Adrenal gland (tissue), 12 donors: Measurements from ENCODE around the gene GNL1. TPM values are rescaled to one million over a fixed set of nuclear protein-coding genes. Genes with fewer than 3 reads are reported as not detected.

ENCODE experiments used
- DNase-seq, 7 donors: peaks; one replicate each; pipeline ENCODE4 v3.0.0-alpha.2; 2019 to 2020
- H3K27ac ChIP-seq, 5 donors: fragments of 200-600 bp; sonication (generic) in 4 of 5; 1 replicate in 3 of 5; 2 replicates in 2 of 5; pipeline versions ENCODE4 v1.5.1 to v1.8.0; 2016 to 2020; ENCODE audit warnings: mild to moderate bottlenecking in 1 of 5
- H3K27me3 ChIP-seq: fragments of 200-600 bp; 2 replicates; pipeline ENCODE4 v1.8.0; 2021
- H3K36me3 ChIP-seq, 2 donors: fragments of 200-600 bp; replicated peaks in 1 of 2; 1 replicate in 1 of 2; 2 replicates in 1 of 2; pipeline versions ENCODE4 v1.5.1 to v1.8.0; 2018 to 2022
- H3K4me1 ChIP-seq, 2 donors: fragments of 200-600 bp; replicated peaks in 1 of 2; 1 replicate in 1 of 2; 2 replicates in 1 of 2; pipeline versions ENCODE4 v1.5.1 to v1.8.0; 2018 to 2021
- H3K4me3 ChIP-seq, 4 donors: fragments of 200-600 bp; sonication (generic) in 3 of 4; one replicate each; pipeline ENCODE4 v1.5.1; 2016 to 2018
- H3K9me3 ChIP-seq, 3 donors: fragments of 200-600 bp; sonication (generic) in 1 of 3; replicated peaks in 1 of 3; 1 replicate in 2 of 3; 2 replicates in 1 of 3; pipeline versions ENCODE4 v1.5.1 to v1.8.0; 2016 to 2021
- POLR2A ChIP-seq, 2 donors: fragments of 450-650 bp; IDR thresholded peaks; one replicate each; pipeline ENCODE4 v1.6.1; 2017; ENCODE audit warnings: antibody characterized with exemption in 2 of 2, mild to moderate bottlenecking in 2 of 2, moderate library complexity in 1 of 2
- WGBS, 4 donors: extraction: QIAGEN DNeasy Blood & Tissue Kit in 2 of 4; methylation state at CpG; one replicate each; pipeline versions ENCODE4 v1.1.5 to v1.1.7; 2013 to 2017; 5-methylcytosine and 5-hydroxymethylcytosine counted together
- intact Hi-C, 2 donors: fragments of 100-400 bp; cut with DNase I; formaldehyde crosslinking; loops; one replicate each; pipeline versions ENCODE4 v1.14.1 to v1.15.0; 2022 to 2023
- microRNA counts, 2 donors: library from miRNA; unstranded; fragments of <30 nt; microRNA quantifications; one replicate each; lab custom pipeline; 2016
- microRNA-seq, 3 donors: library from miRNA; unstranded; fragments of <30 nt; microRNA quantifications; one replicate each; pipeline ENCODE4, GENCODE V29; 2017 to 2020
- polyA plus RNA-seq, 3 donors: library from polyadenylated mRNA; stranded (reverse); fragments of 200-250 nt in 2 of 3; fragments of 350-450 nt in 1 of 3; fragmentation: Illumina TruSeq in 1 of 3; extraction: RNeasy Lipid Tissue Mini Kit (QIAGEN cat#74804) in 1 of 3; gene quantifications; one replicate each; pipeline ENCODE4 v1.2.3, GENCODE V29; 2013 to 2014
- small RNA-seq, 2 donors: library from RNA; depleted of rRNA; stranded (forward); fragments of <200 nt; gene quantifications; one replicate each; pipeline ENCODE3, GENCODE V24; 2016
- total RNA-seq, 9 donors: library from RNA; depleted of rRNA in 4 of 9; stranded (reverse); fragments of >200 nt in 4 of 9; fragments of 120-200 nt in 1 of 9; fragmentation: NEBNext Ultra II Directional in 1 of 9; extraction: Animal tissue kit (Norgen Biotek cat#: 25700) in 1 of 9; gene quantifications; one replicate each; pipeline versions ENCODE4 v1.1.0 to v1.2.4, GENCODE V29; 2013 to 2023
- TF ChIP-seq, protein P1 (sequence below), 6 experiments: fragments of 450-650 bp in 4 of 6; fragments of 200-600 bp in 2 of 6; sonication (generic) in 1 of 6; IDR thresholded peaks; 1 replicate in 5 of 6; 2 replicates in 1 of 6; pipeline versions ENCODE4 v1.5.1 to v1.8.0; 2016 to 2021; ENCODE audit warnings: antibody characterized with exemption in 6 of 6, mild to moderate bottlenecking in 2 of 6, moderate library complexity in 1 of 6
- donor health status: healthy with polysubstance abuse.
- donor health status: Bipolar disorder and iron deficiency.
- donor health status: DM: yes; HTN: yes; CAD: no.
- donor health status: DM: no; HTN: no; CAD: no.
- donor health status: DM: no; HTN: no; CAD: no.
- donor health status: DM: yes; HTN: yes; CAD: no.

The GNL1 gene
- total and polyA plus RNA-seq, 12 donors, result 27.4 to 86.7 (median 59.1) TPM

- Histone ChIP-seq H3K36me3 (peaks cover 0 to 39% of the 10 kb centered on the region in 2 donors), H3K27me3 (no peaks in the 10 kb centered on the region), H3K4me1 (peaks cover 0 to 7% of the 10 kb centered on the region in 2 donors), H3K4me3 (no peak overlapping the region), H3K9me3 (no peaks in the 10 kb centered on the region), H3K27ac (no peak overlapping the region)
- intact Hi-C loops, result no loop called here
- DNase-seq, result no peak
- TF ChIP-seq, protein P1, sequence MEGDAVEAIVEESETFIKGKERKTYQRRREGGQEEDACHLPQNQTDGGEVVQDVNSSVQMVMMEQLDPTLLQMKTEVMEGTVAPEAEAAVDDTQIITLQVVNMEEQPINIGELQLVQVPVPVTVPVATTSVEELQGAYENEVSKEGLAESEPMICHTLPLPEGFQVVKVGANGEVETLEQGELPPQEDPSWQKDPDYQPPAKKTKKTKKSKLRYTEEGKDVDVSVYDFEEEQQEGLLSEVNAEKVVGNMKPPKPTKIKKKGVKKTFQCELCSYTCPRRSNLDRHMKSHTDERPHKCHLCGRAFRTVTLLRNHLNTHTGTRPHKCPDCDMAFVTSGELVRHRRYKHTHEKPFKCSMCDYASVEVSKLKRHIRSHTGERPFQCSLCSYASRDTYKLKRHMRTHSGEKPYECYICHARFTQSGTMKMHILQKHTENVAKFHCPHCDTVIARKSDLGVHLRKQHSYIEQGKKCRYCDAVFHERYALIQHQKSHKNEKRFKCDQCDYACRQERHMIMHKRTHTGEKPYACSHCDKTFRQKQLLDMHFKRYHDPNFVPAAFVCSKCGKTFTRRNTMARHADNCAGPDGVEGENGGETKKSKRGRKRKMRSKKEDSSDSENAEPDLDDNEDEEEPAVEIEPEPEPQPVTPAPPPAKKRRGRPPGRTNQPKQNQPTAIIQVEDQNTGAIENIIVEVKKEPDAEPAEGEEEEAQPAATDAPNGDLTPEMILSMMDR (IDR thresholded peaks at IDR 0.05), result no peak
- TF ChIP-seq POLR2A (IDR thresholded peaks at IDR 0.05), result no peak
- WGBS, 4 donors, result 64 to 83% (median 80%) methylated on average over 5 to 8 of the region's 8 CpGs
Measured at GRCh38 chr6:30493643-30494250, 62.5 kb downstream of the GNL1 start.

DNA sequence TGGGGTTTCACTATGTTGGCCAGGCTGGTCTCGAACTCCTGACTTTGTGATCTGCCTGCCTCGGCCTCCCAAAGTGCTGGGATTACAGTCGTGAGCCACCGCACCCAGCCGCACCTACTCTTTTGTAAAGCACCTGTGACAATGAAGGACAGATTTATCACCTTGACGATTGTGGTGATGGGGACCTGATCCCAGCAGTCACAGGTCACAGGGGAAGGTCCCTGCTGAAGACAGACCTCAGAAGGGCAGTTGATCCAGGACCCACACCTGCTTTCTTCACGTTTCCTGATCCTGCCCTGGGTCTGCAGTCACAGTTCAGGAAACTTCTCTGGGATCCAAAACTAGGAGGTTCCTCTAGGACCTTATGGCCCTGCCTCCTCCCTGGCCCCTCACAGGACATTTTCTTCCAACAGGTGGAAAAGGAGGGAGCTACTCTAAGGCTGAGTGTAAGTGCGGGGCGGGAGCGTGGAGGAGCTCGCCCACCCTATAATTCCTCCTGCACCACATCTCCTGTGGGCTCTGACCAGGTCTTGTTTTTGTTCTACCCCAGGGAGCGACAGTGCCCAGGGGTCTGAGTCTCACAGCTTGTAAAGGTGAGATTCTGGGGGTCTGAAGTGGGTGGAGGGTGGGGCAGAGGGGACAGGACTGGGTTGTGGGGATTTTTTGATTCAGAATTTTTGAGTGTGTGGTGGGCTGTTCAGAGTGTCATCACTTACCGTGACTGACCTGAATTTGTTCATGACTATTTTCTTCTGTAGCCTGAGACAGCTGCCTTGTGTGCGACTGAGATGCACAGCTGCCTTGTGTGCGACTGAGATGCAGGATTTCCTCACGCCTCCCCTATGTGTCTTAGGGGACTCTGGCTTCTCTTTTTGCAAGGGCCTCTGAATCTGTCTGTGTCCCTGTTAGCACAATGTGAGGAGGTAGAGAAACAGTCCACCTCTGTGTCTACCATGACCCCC is 64.0 kb downstream of the GNL1 start:
- intact Hi-C loops, result no loop called here
- no peak for DNase-seq
- WGBS, 4 donors, result 74 to 92% (median 83%) methylated on average over 15 to 16 of the region's 16 CpGs
- H3K9me3 ChIP-seq, result no peaks in the 10 kb centered on the region
- H3K36me3 ChIP-seq, result peaks cover 0 to 39% of the 10 kb centered on the region in 2 donors
- no peak overlapping the region for H3K27ac ChIP-seq
- H3K4me3 ChIP-seq, result peak overlapping the region in 1 of 4 donors; percentile 93
- TF ChIP-seq, protein P1 (IDR thresholded peaks at IDR 0.05), result no peak
- TF ChIP-seq POLR2A (IDR thresholded peaks at IDR 0.05), result no peak
- H3K4me1 ChIP-seq, result peaks cover 0 to 8% of the 10 kb centered on the region in 2 donors
- H3K27me3 ChIP-seq, result no peaks in the 10 kb centered on the region

MicroRNAs encoded within 50 kb of the gene (microRNA counts, 767-probe panel; counts per million panel counts)
- 0 counts per million in 2 donors for microRNA hsa-miR-877-5p (lab: Ali Mortazavi, UCI)

Small RNA genes within 50 kb of the gene (microRNA-seq; reads per million reads assigned to microRNA genes)
- gene MIR877, result 86.4 to 118 (median 105) reads per million in 3 donors

Small RNA genes within 50 kb of the gene (small RNA-seq; reads per million reads assigned to genes)
- 2.6 to 3.2 reads per million in 2 donors for gene MIR877

Other genes starting within 250 kb of the GNL1 start
- gene TRIM39, start 229.6 kb downstream of the GNL1 start, total RNA-seq, result 10 to 100 TPM in 7 of 9 donors, 1 to 10 TPM in 2; 8.1 to 24.3 (median 14.1) TPM
- gene TRIM39, start 229.6 kb downstream of the GNL1 start, polyA plus RNA-seq, result 10 to 100 TPM; 12.1 to 17.0 (median 14.6) TPM
- gene RPP21, start 211.3 kb downstream of the GNL1 start, total RNA-seq, result 100 to 1,000 TPM in 2 of 9 donors, 10 to 100 TPM in 7; 32.1 to 110 (median 54.9) TPM
- 100 to 1,000 TPM in 2 of 3 donors, 10 to 100 TPM in 1; 24.2 to 223 (median 210) TPM for gene RPP21, start 211.3 kb downstream of the GNL1 start, polyA plus RNA-seq
- 100 to 1,000 TPM in 8 of 9 donors, 10 to 100 TPM in 1; 85.7 to 667 (median 326) TPM for gene HLA-E, start 67.0 kb downstream of the GNL1 start, total RNA-seq
- 100 to 1,000 TPM; 126 to 285 (median 261) TPM for gene HLA-E, start 67.0 kb downstream of the GNL1 start, polyA plus RNA-seq
- gene PRR3, start 806 bp upstream of the GNL1 start, total RNA-seq, result 10 to 100 TPM in 5 of 9 donors, 1 to 10 TPM in 4; 1.8 to 20.2 (median 10.8) TPM
- 10 to 100 TPM; 20.3 to 25.5 (median 22.8) TPM for gene PRR3, start 806 bp upstream of the GNL1 start, polyA plus RNA-seq
- gene ABCF1, start 15.0 kb upstream of the GNL1 start, total RNA-seq, result 10 to 100 TPM; 24.6 to 53.1 (median 36.2) TPM
- 10 to 100 TPM; 18.7 to 75.2 (median 41.3) TPM for gene ABCF1, start 15.0 kb upstream of the GNL1 start, polyA plus RNA-seq
- gene PPP1R10, start 60.8 kb upstream of the GNL1 start, total RNA-seq, result 100 to 1,000 TPM in 1 of 9 donors, 10 to 100 TPM in 8; 33.3 to 102 (median 68.4) TPM
- gene PPP1R10, start 60.8 kb upstream of the GNL1 start, polyA plus RNA-seq, result 10 to 100 TPM; 28.8 to 99.1 (median 61.1) TPM
- 100 to 1,000 TPM in 1 of 9 donors, 10 to 100 TPM in 8; 51.0 to 105 (median 75.2) TPM for gene MRPS18B, start 61.4 kb upstream of the GNL1 start, total RNA-seq
- 10 to 100 TPM; 43.0 to 90.5 (median 48.5) TPM for gene MRPS18B, start 61.4 kb upstream of the GNL1 start, polyA plus RNA-seq
- gene ATAT1, start 70.4 kb upstream of the GNL1 start, total RNA-seq, result 10 to 100 TPM in 1 of 9 donors, 1 to 10 TPM in 7, under 1 TPM in 1; 0.78 to 10.1 (median 6.8) TPM
- 10 to 100 TPM; 10.1 to 16.3 (median 13.0) TPM for gene ATAT1, start 70.4 kb upstream of the GNL1 start, polyA plus RNA-seq
- gene C6orf136, start 90.6 kb upstream of the GNL1 start, total RNA-seq, result 10 to 100 TPM in 8 of 9 donors, 1 to 10 TPM in 1; 1.8 to 25.7 (median 16.6) TPM
- 10 to 100 TPM; 20.0 to 73.7 (median 49.7) TPM for gene C6orf136, start 90.6 kb upstream of the GNL1 start, polyA plus RNA-seq
- gene DHX16, start 116.5 kb upstream of the GNL1 start, total RNA-seq, result 10 to 100 TPM; 16.4 to 39.7 (median 28.0) TPM
- 10 to 100 TPM; 37.7 to 75.9 (median 39.0) TPM for gene DHX16, start 116.5 kb upstream of the GNL1 start, polyA plus RNA-seq
- gene PPP1R18, start 130.2 kb upstream of the GNL1 start, total RNA-seq, result 10 to 100 TPM in 8 of 9 donors, 1 to 10 TPM in 1; 6.4 to 58.9 (median 37.3) TPM
- gene PPP1R18, start 130.2 kb upstream of the GNL1 start, polyA plus RNA-seq, result 100 to 1,000 TPM in 2 of 3 donors, 10 to 100 TPM in 1; 33.1 to 120 (median 115) TPM
- 10 to 100 TPM in 4 of 9 donors, 1 to 10 TPM in 5; 1.8 to 22.6 (median 10.0) TPM for gene NRM, start 134.5 kb upstream of the GNL1 start, total RNA-seq
- 10 to 100 TPM; 11.4 to 39.3 (median 24.9) TPM for gene NRM, start 134.5 kb upstream of the GNL1 start, polyA plus RNA-seq
- gene MDC1, start 160.8 kb upstream of the GNL1 start, total RNA-seq, result 10 to 100 TPM in 5 of 9 donors, 1 to 10 TPM in 4; 2.8 to 27.6 (median 12.0) TPM
- 10 to 100 TPM; 16.8 to 26.9 (median 21.0) TPM for gene MDC1, start 160.8 kb upstream of the GNL1 start, polyA plus RNA-seq
- gene TUBB, start 163.9 kb upstream of the GNL1 start, total RNA-seq, result 100 to 1,000 TPM in 8 of 9 donors, 10 to 100 TPM in 1; 90.3 to 439 (median 219) TPM
- 100 to 1,000 TPM; 107 to 473 (median 177) TPM for gene TUBB, start 163.9 kb upstream of the GNL1 start, polyA plus RNA-seq
- 100 to 1,000 TPM; 162 to 449 (median 338) TPM for gene FLOT1, start 186.2 kb upstream of the GNL1 start, total RNA-seq
- gene FLOT1, start 186.2 kb upstream of the GNL1 start, polyA plus RNA-seq, result 100 to 1,000 TPM; 390 to 599 (median 411) TPM
- 10 to 100 TPM in 7 of 9 donors, 1 to 10 TPM in 2; 1.6 to 66.2 (median 38.2) TPM for gene IER3, start 188.1 kb upstream of the GNL1 start, total RNA-seq
- 100 to 1,000 TPM in 1 of 3 donors, 10 to 100 TPM in 2; 10.3 to 136 (median 49.1) TPM for gene IER3, start 188.1 kb upstream of the GNL1 start, polyA plus RNA-seq